HepG2 (cell line): Measurements from ENCODE around the gene INO80. TPM values are rescaled to one million over a fixed set of nuclear protein-coding genes. Genes with fewer than 3 reads are reported as not detected.

Experiments used
- BCL6 ChIP-seq: IDR thresholded peaks from 2 replicates; pipeline ENCODE4 v1.6.1; 2016; ENCODE audit warnings: missing genetic modification reagents, missing compliant biosample characterization
- CBX5 ChIP-seq: sonication (generic); formaldehyde crosslinking; IDR thresholded peaks from 2 replicates; pipeline ENCODE4 v1.4.0; 2020; ENCODE audit warnings: missing genetic modification reagents, borderline replicate concordance
- GZF1 ChIP-seq: sonication (generic); formaldehyde crosslinking; IDR thresholded peaks from 2 replicates; pipeline ENCODE4 v1.5.1; 2020; ENCODE audit warnings: mild to moderate bottlenecking, missing genetic modification reagents
- HIC2 ChIP-seq: sonication (generic); formaldehyde crosslinking; IDR thresholded peaks from 2 replicates; pipeline ENCODE4 v1.9.0; 2022; ENCODE audit warnings: low read depth, missing genetic modification reagents
- HOXA9 ChIP-seq: sonication (generic); formaldehyde crosslinking; IDR thresholded peaks from 2 replicates; pipeline ENCODE4 v1.8.1; 2022; ENCODE audit warnings: missing genetic modification reagents, mild to moderate bottlenecking, moderate library complexity, borderline replicate concordance
- IRF1 ChIP-seq: sonication (generic); formaldehyde crosslinking; IDR thresholded peaks from 2 replicates; pipeline ENCODE4 v1.4.0; 2020; ENCODE audit warnings: low read depth, mild to moderate bottlenecking, missing genetic modification reagents
- MTA1 ChIP-seq: sonication (generic); formaldehyde crosslinking; IDR thresholded peaks from 2 replicates; pipeline ENCODE4 v1.4.0; 2020; ENCODE audit warnings: missing genetic modification reagents, mild to moderate bottlenecking, borderline replicate concordance
- MYPOP ChIP-seq: sonication (generic); formaldehyde crosslinking; IDR thresholded peaks from 2 replicates; pipeline ENCODE4 v1.8.1; 2023; ENCODE audit warnings: mild to moderate bottlenecking, moderate library complexity, missing genetic modification reagents
- NR0B2 ChIP-seq: sonication (generic); formaldehyde crosslinking; IDR thresholded peaks from 2 replicates; pipeline ENCODE4 v1.4.0; 2020; ENCODE audit warnings: mild to moderate bottlenecking, missing genetic modification reagents
- POLR2AphosphoS2 ChIP-seq: IDR thresholded peaks from 2 replicates; pipeline ENCODE4 v1.6.1; 2011; ENCODE audit warnings: low read depth, low read length, improper control_type of control experiment
- SAP130 ChIP-seq: IDR thresholded peaks from 2 replicates; pipeline ENCODE4 v1.6.1; 2016; ENCODE audit warnings: low read depth
- SOX6 ChIP-seq, 2 experiments: fragments of 450-650 bp in 1 of 2; sonication (generic) in 1 of 2; formaldehyde crosslinking in 1 of 2; IDR thresholded peaks; 2 replicates each; pipeline versions ENCODE4 v1.4.0 to v1.6.1; 2017 to 2020; ENCODE audit warnings: antibody characterized with exemption in 1 of 2, mild to moderate bottlenecking in 1 of 2, missing genetic modification reagents in 1 of 2
- SP140L ChIP-seq: sonication (generic); formaldehyde crosslinking; IDR thresholded peaks from 2 replicates; pipeline ENCODE4 v1.4.0; 2020; ENCODE audit warnings: missing genetic modification reagents, borderline replicate concordance
- ZBTB7A ChIP-seq: sonication (generic); formaldehyde crosslinking; IDR thresholded peaks from 2 replicates; pipeline ENCODE4 v1.8.0; 2022; ENCODE audit warnings: mild to moderate bottlenecking, missing genetic modification reagents
- ZNF331 ChIP-seq: sonication (generic); formaldehyde crosslinking; IDR thresholded peaks from 2 replicates; pipeline ENCODE4 v1.4.0; 2020; ENCODE audit warnings: missing genetic modification reagents
- ZNF609 ChIP-seq: sonication (generic); formaldehyde crosslinking; IDR thresholded peaks from 2 replicates; pipeline ENCODE4 v1.4.0; 2020; ENCODE audit warnings: mild to moderate bottlenecking, missing genetic modification reagents, borderline replicate concordance
- ZNF891 ChIP-seq: sonication (generic); formaldehyde crosslinking; IDR thresholded peaks from 2 replicates; pipeline ENCODE4 v1.5.0; 2020; ENCODE audit warnings: mild to moderate bottlenecking, missing genetic modification reagents
- polyA plus RNA-seq, 8 experiments: library from polyadenylated mRNA; depleted of rRNA in 3 of 8; stranded (reverse) in 7 of 8; unstranded in 1 of 8; fragments of >200 nt; fragmentation: Illumina TruSeq in 4 of 8; extraction: Trizol in 4 of 8; gene quantifications; 2 replicates each; pipeline versions ENCODE4 v1.2.1 to v1.2.3, GENCODE V29; 2011 to 2016; ENCODE audit warnings: low read depth in 4 of 8, missing spikeins in 1 of 8, mixed read lengths in 1 of 8; ENCODE audit not compliant: insufficient read depth in 1 of 8
- total RNA-seq, 5 experiments: library from RNA; depleted of rRNA; stranded (reverse); fragments of >200 nt; fragmentation: Illumina TruSeq; extraction: Trizol; gene quantifications; 2 replicates each; pipeline ENCODE4 v1.2.3, GENCODE V29; 2016; ENCODE audit warnings: low read depth in 1 of 5

INO80 gene
- total and polyA plus RNA-seq, 2 of the 13 experiments (the other 11 are each of a cell fraction or from before 2014, with no cell fraction given) = 3.6 to 14.8 TPM

GRCh38 chr15:40932649-40933516 is 183.2 kb downstream of the INO80 start (continued):
- TF ChIP-seq GZF1 (CRISPR knock-in tag) (0 out of 2 replicates have a peak, but pooled peaks have one; percentile 35), IRF1 (CRISPR knock-in tag) (no peak), MYPOP (CRISPR knock-in tag) (peak; percentile 53; the same call in 1 of the 2 replicates), BCL6 (CRISPR knock-in tag) (peak; percentile 6; the same call in 1 of the 2 replicates), ZBTB7A (CRISPR knock-in tag) (no peak), HIC2 (CRISPR knock-in tag) (peak; percentile 82), CBX5 (CRISPR knock-in tag) (peak; percentile 58; the same call in 1 of the 2 replicates), ZNF609 (peak; percentile 44; the same call in 1 of the 2 replicates), SOX6 (IDR thresholded peaks at IDR 0.05) (no peak), SOX6 (CRISPR knock-in tag; IDR thresholded peaks at IDR 0.05) (0 out of 2 replicates have a peak, but pooled peaks have one; percentile 27), NR0B2 (CRISPR knock-in tag) (0 out of 2 replicates have a peak, but pooled peaks have one; percentile 25), MTA1 (CRISPR knock-in tag) (peak; percentile 81), POLR2AphosphoS2 (no peak), SP140L (CRISPR knock-in tag) (no peak), ZNF891 (CRISPR knock-in tag) (peak; percentile 18; the same call in 1 of the 2 replicates), HOXA9 (CRISPR knock-in tag) (no peak), SAP130 (CRISPR knock-in tag) (peak; percentile 76), ZNF331 (CRISPR knock-in tag) (peak; percentile 74; the same call in 1 of the 2 replicates)
